Activated CD8-positive, alpha-beta T cell treated with anti-CD3 and anti-CD28 coated beads for 36 hours (primary cell): ENCODE results near the gene MCC. TPM values are rescaled to one million over a fixed set of nuclear protein-coding genes. Genes with fewer than 3 reads are reported as not detected.

ENCODE experiments used
- ATAC-seq: fragments of 200-7000 bp; cut with Tn5 transposase; one replicate; pipeline ENCODE4 v1.10.0; 2021; ENCODE audit warnings: mild to moderate bottlenecking, moderate library complexity
- CTCF ChIA-PET: fragments of 350-600 bp; sonication (Branson Sonifier 250); formaldehyde crosslinking; loops from one replicate; lab custom pipeline; 2021; ENCODE audit warnings: antibody characterized with exemption; lab: Charles Lee
- POLR2A ChIA-PET: fragments of 350-600 bp; sonication (Branson Sonifier 250); formaldehyde crosslinking; loops from one replicate; lab custom pipeline; 2021; ENCODE audit warnings: antibody characterized with exemption; lab: Charles Lee
- DNase-seq: peaks from one replicate; pipeline ENCODE4 v3.0.0-alpha.2; 2020
- H3K27ac Mint-ChIP-seq: one replicate; pipeline ENCODE4 v1.8.0; 2021; ENCODE audit warnings: mild to moderate bottlenecking, mixed read lengths
- H3K27me3 Mint-ChIP-seq: one replicate; pipeline ENCODE4 v1.8.0; 2021; ENCODE audit warnings: mixed read lengths
- H3K36me3 Mint-ChIP-seq: one replicate; pipeline ENCODE4 v1.8.0; 2021; ENCODE audit warnings: low read depth, mixed read lengths
- H3K4me1 Mint-ChIP-seq: one replicate; pipeline ENCODE4 v1.8.0; 2021; ENCODE audit warnings: low read depth, mixed read lengths
- H3K4me3 Mint-ChIP-seq: one replicate; pipeline ENCODE4 v1.8.0; 2021; ENCODE audit warnings: mild to moderate bottlenecking, moderate library complexity, mixed read lengths
- H3K9me3 Mint-ChIP-seq: one replicate; pipeline ENCODE4 v1.8.0; 2021; ENCODE audit warnings: mixed read lengths
- intact Hi-C: fragments of 100-400 bp; cut with micrococcal nuclease; formaldehyde crosslinking; loops from one replicate; pipeline ENCODE4 v1.10.0; 2022
- total RNA-seq, 2 experiments: library from RNA; stranded (reverse); gene quantifications; one replicate each; pipeline ENCODE4 v1.2.3, GENCODE V29; 2021
- TF ChIP-seq, protein P1 (sequence below): fragments of 200-600 bp; IDR thresholded peaks from one replicate; pipeline ENCODE4 v1.8.0; 2022; ENCODE audit warnings: antibody characterized with exemption, mild to moderate bottlenecking

Gene MCC
- total RNA-seq, 2 experiments from 2014 or later: 4.9 to 5.4 TPM

- H3K27me3 Mint-ChIP-seq: no peaks in the 10 kb centered on the region
- H3K4me3 Mint-ChIP-seq: no peak overlapping the region
- ChIA-PET CTCF (no interaction called here), POLR2A (no interaction called here)
- H3K4me1 Mint-ChIP-seq: no peaks in the 10 kb centered on the region
- no peak for DNase-seq
- H3K36me3 Mint-ChIP-seq: no peaks in the 10 kb centered on the region
- TF ChIP-seq, protein P1, sequence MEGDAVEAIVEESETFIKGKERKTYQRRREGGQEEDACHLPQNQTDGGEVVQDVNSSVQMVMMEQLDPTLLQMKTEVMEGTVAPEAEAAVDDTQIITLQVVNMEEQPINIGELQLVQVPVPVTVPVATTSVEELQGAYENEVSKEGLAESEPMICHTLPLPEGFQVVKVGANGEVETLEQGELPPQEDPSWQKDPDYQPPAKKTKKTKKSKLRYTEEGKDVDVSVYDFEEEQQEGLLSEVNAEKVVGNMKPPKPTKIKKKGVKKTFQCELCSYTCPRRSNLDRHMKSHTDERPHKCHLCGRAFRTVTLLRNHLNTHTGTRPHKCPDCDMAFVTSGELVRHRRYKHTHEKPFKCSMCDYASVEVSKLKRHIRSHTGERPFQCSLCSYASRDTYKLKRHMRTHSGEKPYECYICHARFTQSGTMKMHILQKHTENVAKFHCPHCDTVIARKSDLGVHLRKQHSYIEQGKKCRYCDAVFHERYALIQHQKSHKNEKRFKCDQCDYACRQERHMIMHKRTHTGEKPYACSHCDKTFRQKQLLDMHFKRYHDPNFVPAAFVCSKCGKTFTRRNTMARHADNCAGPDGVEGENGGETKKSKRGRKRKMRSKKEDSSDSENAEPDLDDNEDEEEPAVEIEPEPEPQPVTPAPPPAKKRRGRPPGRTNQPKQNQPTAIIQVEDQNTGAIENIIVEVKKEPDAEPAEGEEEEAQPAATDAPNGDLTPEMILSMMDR: no peak
- no peak overlapping the region for H3K27ac Mint-ChIP-seq
- H3K9me3 Mint-ChIP-seq: peaks cover 4% of the 10 kb centered on the region
- no peak for ATAC-seq
- intact Hi-C loops: no loop called here
Observed at GRCh38 chr5:113188436-113188835, 299.8 kb downstream of the MCC start.

DNA sequence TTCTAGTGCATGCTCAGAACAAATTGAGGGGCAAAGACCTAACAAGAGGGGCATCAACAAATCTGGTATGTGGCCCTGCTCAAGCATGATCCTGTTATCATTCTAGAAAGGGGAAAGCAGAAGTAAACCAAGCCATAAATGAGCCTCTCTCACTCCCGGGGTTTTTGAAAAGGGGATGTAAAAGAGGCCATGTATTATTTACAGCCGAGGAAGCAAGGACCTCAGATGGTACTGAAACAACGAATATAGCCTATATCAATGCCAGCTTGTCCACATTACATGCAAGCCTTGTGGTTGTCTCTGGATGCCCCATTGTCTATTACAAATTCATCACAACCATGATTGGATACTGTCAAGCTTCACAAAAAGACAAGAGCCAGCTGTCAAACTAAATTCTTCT lies 300.3 kb downstream of the MCC start:
- no peak for ATAC-seq
- TF ChIP-seq, protein P1: no peak
- ChIA-PET POLR2A (no interaction called here), CTCF (no interaction called here)
- no peak overlapping the region for H3K27ac Mint-ChIP-seq
- no peaks in the 10 kb centered on the region for H3K4me1 Mint-ChIP-seq
- H3K9me3 Mint-ChIP-seq: peaks cover under 1% of the 10 kb centered on the region
- no peaks in the 10 kb centered on the region for H3K36me3 Mint-ChIP-seq
- H3K4me3 Mint-ChIP-seq: no peak overlapping the region
- no peaks in the 10 kb centered on the region for H3K27me3 Mint-ChIP-seq
- intact Hi-C loops: no loop called here
- DNase-seq: no peak

- ChIA-PET CTCF (no interaction called here), POLR2A (interaction anchor here (1.0 kb wide), 1 partner anchor 15 kb away, joined by 3 read pairs; no protein-coding TSS in a partner anchor)
- ATAC-seq (no peak), DNase-seq (no peak)
- Mint-ChIP-seq H3K9me3 (no peaks in the 10 kb centered on the region), H3K27ac (no peak overlapping the region), H3K4me3 (no peak overlapping the region), H3K4me1 (peaks cover 15% of the 10 kb centered on the region), H3K36me3 (no peaks in the 10 kb centered on the region), H3K27me3 (no peaks in the 10 kb centered on the region)
- intact Hi-C loops: no loop called here
- TF ChIP-seq, protein P1: no peak
Observed at GRCh38 chr5:113186061-113186460, 302.2 kb downstream of the MCC start.

DNA sequence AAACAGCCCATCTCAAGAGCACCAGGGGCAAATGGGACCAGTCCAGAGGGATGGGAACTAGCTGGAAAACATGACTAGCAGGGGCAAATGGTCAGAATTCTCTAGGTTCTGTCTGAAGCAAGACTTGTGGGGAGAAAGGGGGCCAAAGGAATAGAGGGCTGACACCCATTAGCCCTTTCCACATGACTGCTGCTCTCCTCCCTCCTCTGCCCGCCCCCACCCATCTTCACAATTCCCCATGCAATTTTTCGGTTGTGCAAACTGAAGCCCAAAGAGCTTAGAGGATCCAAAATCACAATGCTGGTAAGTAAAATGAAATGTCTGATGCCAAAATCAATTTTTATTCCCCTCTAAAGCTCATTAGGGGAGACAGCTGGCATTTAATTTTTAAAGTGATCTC lies 304.6 kb downstream of the MCC start:
- H3K9me3 Mint-ChIP-seq: no peaks in the 10 kb centered on the region
- TF ChIP-seq, protein P1: no peak
- CTCF ChIA-PET: interaction anchor here (2.6 kb wide), 1 partner anchor 188 kb away, joined by 9 read pairs; no protein-coding TSS in a partner anchor

DNA sequence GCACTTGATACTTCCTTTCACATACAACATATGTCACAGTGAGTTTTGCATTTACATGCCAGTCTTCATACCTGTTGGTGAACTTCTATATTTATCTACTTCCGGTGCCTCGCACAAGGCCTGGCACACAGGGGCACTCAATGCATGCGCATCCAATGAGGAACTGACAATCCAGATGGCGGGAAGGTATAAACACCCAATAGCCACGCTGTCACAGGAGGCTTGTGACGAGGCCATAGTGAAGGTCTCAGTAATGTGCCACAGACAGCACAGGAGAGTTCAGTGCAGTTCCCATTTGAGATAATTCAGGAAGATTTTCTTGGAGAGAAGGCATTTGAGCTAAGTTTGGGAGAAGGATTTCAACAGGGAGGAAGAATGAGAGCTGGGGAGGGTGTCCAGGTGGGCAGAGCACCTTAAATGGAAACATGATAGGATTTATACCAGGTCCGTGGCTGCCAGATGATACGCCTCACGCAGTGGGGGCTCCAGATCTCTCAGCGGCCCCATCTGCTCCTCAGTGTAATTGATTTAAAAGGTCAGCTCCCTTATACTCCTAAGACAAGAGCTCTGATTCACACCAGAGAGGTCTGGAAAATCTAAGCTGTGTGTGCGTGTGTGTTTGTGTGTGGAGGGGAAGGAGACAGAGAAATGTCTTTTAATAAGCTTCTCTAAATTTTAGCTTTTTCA lies 305.5 kb downstream of the MCC start:
- H3K27ac Mint-ChIP-seq: no peak overlapping the region
- intact Hi-C loops: no loop called here
- TF ChIP-seq, protein P1: no peak
- no peaks in the 10 kb centered on the region for H3K9me3 Mint-ChIP-seq
- no peak for DNase-seq
- H3K4me1 Mint-ChIP-seq: peaks cover 15% of the 10 kb centered on the region
- H3K36me3 Mint-ChIP-seq: no peaks in the 10 kb centered on the region
- CTCF ChIA-PET: interaction anchor here (0.8 to 2.6 kb wide), 3 partner anchors 11 to 187 kb away, joined by 3 to 9 read pairs (median 6); no protein-coding TSS in a partner anchor
- POLR2A ChIA-PET: no interaction called here
- H3K4me3 Mint-ChIP-seq: no peak overlapping the region
- no peaks in the 10 kb centered on the region for H3K27me3 Mint-ChIP-seq
- ATAC-seq: no peak

More for the DNA sequence above, 304.6 kb downstream of the MCC start:
- intact Hi-C loops: no loop called here
- DNase-seq (no peak), ATAC-seq (no peak)
- Mint-ChIP-seq H3K4me1 (peaks cover 15% of the 10 kb centered on the region), H3K27me3 (no peaks in the 10 kb centered on the region), H3K36me3 (no peaks in the 10 kb centered on the region), H3K4me3 (no peak overlapping the region), H3K27ac (no peak overlapping the region)
- POLR2A ChIA-PET: no interaction called here
